K562 (cell line): ENCODE data around the gene LYPD3. TPM values are rescaled to one million over a fixed set of nuclear protein-coding genes. Genes with fewer than 3 reads are reported as not detected.
A peak's percentile ranks its signal among the peaks of the same experiment; 100 is the strongest.

ENCODE experiments used
- CBFA2T2 ChIP-seq: fragments of 450-650 bp; conservative IDR thresholded peaks from 2 replicates; pipeline ENCODE4 v1.6.1; 2017; ENCODE audit warnings: mild to moderate bottlenecking
- FOS ChIP-seq: IDR thresholded peaks from 3 replicates; pipeline ENCODE4 v1.6.1; 2011; ENCODE audit not compliant: insufficient read length; ENCODE audit errors: extremely low read depth
- HMG20A ChIP-seq: fragments of 450-650 bp; formaldehyde crosslinking; conservative IDR thresholded peaks from 2 replicates; pipeline ENCODE4 v1.4.0; 2020; ENCODE audit warnings: mild to moderate bottlenecking, mixed read lengths
- KLF10 ChIP-seq: fragments of 250-450 bp; sonication (Bioruptor Pico); IDR thresholded peaks from 2 replicates; pipeline ENCODE4 v1.6.1; 2021; ENCODE audit warnings: matching md5 sums
- NBN ChIP-seq: fragments of 450-650 bp; IDR thresholded peaks from 2 replicates; pipeline ENCODE4 v1.6.1; 2016; ENCODE audit warnings: low read depth, mild to moderate bottlenecking
- NR2F6 ChIP-seq: fragments of 450-650 bp; formaldehyde crosslinking; IDR thresholded peaks from 2 replicates; pipeline ENCODE4 v1.4.0; 2020; ENCODE audit warnings: mild to moderate bottlenecking
- RB1 ChIP-seq: fragments of 450-650 bp; IDR thresholded peaks from 2 replicates; pipeline ENCODE4 v1.6.1; 2017; ENCODE audit warnings: low read depth, mild to moderate bottlenecking
- XRCC5 ChIP-seq: fragments of 200-400 bp; formaldehyde crosslinking; IDR thresholded peaks from 2 replicates; pipeline ENCODE4 v1.6.1; 2017; ENCODE audit warnings: low read depth, mild to moderate bottlenecking, low read length
- ZNF561 ChIP-seq: fragments of 450-650 bp; formaldehyde crosslinking; conservative IDR thresholded peaks from 2 replicates; pipeline ENCODE4 v1.4.0; 2020; ENCODE audit warnings: mild to moderate bottlenecking, moderate library complexity
- polyA plus RNA-seq, 8 experiments: library from polyadenylated mRNA; depleted of rRNA in 4 of 8; stranded (reverse) in 5 of 8; unstranded in 3 of 8; fragments of >200 nt; fragmentation: Nextera tagmentation in 2 of 8; fragmentation: Illumina TruSeq in 1 of 8; extraction: Ambion mirVana in 2 of 8; extraction: Trizol in 1 of 8; gene quantifications; 2 replicates each; pipeline versions ENCODE4 v1.2.1 to v1.2.3, GENCODE V29; 2011 to 2014; ENCODE audit warnings: inconsistent platforms in 1 of 8, missing spikeins in 1 of 8
- total RNA-seq, 7 experiments: library from RNA; depleted of rRNA in 6 of 7; stranded (reverse); fragments of >200 nt in 6 of 7; fragmentation: Illumina TruSeq in 2 of 7; extraction: Trizol in 2 of 7; gene quantifications; 2 replicates each; pipeline versions ENCODE4 v1.2.1 to v1.2.3, GENCODE V29; 2011 to 2021; ENCODE audit warnings: low replicate concordance in 1 of 7
- TF ChIP-seq, protein P1 (sequence below): fragments of 450-650 bp; formaldehyde crosslinking; IDR thresholded peaks from 2 replicates; pipeline ENCODE4 v1.4.0; 2020; ENCODE audit warnings: mild to moderate bottlenecking
- TF ChIP-seq, protein P2 (sequence below): fragments of 450-650 bp; formaldehyde crosslinking; IDR thresholded peaks from 2 replicates; pipeline ENCODE4 v1.4.0; 2020; ENCODE audit warnings: mild to moderate bottlenecking, moderate library complexity
- TF ChIP-seq, protein P3 (sequence below): fragments of 250-450 bp; sonication (Bioruptor Pico); IDR thresholded peaks from 2 replicates; pipeline ENCODE4 v1.4.0; 2020; ENCODE audit warnings: mild to moderate bottlenecking
- TF ChIP-seq, protein P4 (sequence below), 2 experiments: fragments of 450-650 bp; IDR thresholded peaks; 2 replicates each; pipeline ENCODE4 v1.6.1; 2016
- TF ChIP-seq, protein P5 (sequence below): fragments of 150-350 bp; IDR thresholded peaks from 2 replicates; pipeline ENCODE4 v1.6.1; 2014; ENCODE audit warnings: low read depth, mild to moderate bottlenecking, low read length, borderline replicate concordance
- TF ChIP-seq, protein P6 (sequence below): fragments of 200-400 bp; formaldehyde crosslinking; IDR thresholded peaks from 2 replicates; pipeline ENCODE4 v1.6.1; 2017; ENCODE audit warnings: mild to moderate bottlenecking, low read depth, low read length, moderate library complexity

Gene LYPD3
- total and polyA plus RNA-seq, 9 of the 15 experiments (the other 6 are each of a cell fraction or from before 2014, with no cell fraction given): 0.04 to 0.33 (median 0.20) TPM; not detected in 1

DNA sequence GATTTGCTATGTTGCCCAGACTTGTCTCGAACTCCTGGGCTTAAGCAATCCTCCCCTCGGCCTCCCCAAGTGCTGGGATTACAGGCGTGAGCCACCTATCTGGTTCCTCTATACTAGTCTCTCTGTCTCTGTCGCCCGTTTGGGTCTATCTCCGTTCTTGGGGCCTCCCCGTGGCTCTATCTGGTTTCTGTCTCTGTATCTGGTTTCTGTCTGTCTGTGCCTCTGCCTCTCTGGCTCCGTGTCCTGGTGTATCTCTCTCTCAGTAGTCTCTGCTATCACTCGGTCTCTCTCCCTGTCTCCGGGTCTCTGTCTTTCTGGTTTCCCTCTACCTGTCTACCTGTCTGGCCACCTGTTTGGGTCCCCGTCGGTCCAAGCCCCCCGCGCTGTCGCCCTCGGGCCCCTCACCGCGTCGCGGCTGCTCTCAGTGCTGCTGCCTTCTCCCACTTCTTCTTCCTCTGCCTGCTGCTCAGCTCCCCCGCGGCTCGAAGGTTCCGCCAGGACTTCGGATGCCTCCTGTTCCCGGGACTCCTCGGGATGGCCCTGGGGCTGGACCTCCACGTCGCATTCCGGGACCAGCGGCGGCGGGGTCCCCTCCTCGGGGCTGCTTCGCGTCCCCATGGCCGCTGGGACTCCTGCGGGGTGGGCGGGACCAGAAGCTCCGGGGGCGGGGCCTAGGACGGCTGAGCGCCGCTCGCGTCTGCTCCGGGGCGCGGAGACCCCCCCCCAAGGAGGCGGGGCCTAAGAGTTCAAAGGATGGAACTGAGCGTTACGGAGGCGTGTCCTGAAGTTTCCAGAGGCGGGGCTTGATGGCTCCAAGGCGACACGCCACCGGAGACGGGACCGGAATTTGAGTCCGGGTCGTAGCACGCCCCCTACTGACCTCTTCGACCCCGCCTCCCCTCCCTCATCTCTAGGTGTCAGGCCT is 38.4 kb upstream of the LYPD3 start (continued):
- TF ChIP-seq, protein P1, sequence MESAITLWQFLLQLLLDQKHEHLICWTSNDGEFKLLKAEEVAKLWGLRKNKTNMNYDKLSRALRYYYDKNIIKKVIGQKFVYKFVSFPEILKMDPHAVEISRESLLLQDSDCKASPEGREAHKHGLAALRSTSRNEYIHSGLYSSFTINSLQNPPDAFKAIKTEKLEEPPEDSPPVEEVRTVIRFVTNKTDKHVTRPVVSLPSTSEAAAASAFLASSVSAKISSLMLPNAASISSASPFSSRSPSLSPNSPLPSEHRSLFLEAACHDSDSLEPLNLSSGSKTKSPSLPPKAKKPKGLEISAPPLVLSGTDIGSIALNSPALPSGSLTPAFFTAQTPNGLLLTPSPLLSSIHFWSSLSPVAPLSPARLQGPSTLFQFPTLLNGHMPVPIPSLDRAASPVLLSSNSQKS (CRISPR knock-in tag): no peak
- TF ChIP-seq FOS (no peak), ZNF561 (no peak), RB1 (no peak), CBFA2T2 (no peak), XRCC5 (no peak), KLF10 (no peak), HMG20A (CRISPR knock-in tag) (no peak), NR2F6 (CRISPR knock-in tag) (no peak), NBN (peak; percentile 62; the same call in 1 of the 2 replicates)
- TF ChIP-seq, protein P2, sequence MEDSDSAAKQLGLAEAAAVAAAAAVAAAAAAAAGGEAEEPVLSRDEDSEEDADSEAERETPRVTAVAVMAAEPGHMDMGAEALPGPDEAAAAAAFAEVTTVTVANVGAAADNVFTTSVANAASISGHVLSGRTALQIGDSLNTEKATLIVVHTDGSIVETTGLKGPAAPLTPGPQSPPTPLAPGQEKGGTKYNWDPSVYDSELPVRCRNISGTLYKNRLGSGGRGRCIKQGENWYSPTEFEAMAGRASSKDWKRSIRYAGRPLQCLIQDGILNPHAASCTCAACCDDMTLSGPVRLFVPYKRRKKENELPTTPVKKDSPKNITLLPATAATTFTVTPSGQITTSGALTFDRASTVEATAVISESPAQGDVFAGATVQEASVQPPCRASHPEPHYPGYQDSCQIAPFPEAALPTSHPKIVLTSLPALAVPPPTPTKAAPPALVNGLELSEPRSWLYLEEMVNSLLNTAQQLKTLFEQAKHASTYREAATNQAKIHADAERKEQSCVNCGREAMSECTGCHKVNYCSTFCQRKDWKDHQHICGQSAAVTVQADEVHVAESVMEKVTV (CRISPR knock-in tag): no peak
- TF ChIP-seq, protein P3, sequence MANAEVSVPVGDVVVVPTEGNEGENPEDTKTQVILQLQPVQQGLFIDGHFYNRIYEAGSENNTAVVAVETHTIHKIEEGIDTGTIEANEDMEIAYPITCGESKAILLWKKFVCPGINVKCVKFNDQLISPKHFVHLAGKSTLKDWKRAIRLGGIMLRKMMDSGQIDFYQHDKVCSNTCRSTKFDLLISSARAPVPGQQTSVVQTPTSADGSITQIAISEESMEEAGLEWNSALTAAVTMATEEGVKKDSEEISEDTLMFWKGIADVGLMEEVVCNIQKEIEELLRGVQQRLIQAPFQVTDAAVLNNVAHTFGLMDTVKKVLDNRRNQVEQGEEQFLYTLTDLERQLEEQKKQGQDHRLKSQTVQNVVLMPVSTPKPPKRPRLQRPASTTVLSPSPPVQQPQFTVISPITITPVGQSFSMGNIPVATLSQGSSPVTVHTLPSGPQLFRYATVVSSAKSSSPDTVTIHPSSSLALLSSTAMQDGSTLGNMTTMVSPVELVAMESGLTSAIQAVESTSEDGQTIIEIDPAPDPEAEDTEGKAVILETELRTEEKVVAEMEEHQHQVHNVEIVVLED (CRISPR knock-in tag): no peak
- TF ChIP-seq, protein P4, sequence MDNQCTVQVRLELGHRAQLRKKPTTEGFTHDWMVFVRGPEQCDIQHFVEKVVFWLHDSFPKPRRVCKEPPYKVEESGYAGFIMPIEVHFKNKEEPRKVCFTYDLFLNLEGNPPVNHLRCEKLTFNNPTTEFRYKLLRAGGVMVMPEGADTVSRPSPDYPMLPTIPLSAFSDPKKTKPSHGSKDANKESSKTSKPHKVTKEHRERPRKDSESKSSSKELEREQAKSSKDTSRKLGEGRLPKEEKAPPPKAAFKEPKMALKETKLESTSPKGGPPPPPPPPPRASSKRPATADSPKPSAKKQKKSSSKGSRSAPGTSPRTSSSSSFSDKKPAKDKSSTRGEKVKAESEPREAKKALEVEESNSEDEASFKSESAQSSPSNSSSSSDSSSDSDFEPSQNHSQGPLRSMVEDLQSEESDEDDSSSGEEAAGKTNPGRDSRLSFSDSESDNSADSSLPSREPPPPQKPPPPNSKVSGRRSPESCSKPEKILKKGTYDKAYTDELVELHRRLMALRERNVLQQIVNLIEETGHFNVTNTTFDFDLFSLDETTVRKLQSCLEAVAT (IDR thresholded peaks at IDR 0.05): peak in 1 of 2 experiments; percentile 53; a peak in 1 of 4 replicates
- TF ChIP-seq, protein P5, sequence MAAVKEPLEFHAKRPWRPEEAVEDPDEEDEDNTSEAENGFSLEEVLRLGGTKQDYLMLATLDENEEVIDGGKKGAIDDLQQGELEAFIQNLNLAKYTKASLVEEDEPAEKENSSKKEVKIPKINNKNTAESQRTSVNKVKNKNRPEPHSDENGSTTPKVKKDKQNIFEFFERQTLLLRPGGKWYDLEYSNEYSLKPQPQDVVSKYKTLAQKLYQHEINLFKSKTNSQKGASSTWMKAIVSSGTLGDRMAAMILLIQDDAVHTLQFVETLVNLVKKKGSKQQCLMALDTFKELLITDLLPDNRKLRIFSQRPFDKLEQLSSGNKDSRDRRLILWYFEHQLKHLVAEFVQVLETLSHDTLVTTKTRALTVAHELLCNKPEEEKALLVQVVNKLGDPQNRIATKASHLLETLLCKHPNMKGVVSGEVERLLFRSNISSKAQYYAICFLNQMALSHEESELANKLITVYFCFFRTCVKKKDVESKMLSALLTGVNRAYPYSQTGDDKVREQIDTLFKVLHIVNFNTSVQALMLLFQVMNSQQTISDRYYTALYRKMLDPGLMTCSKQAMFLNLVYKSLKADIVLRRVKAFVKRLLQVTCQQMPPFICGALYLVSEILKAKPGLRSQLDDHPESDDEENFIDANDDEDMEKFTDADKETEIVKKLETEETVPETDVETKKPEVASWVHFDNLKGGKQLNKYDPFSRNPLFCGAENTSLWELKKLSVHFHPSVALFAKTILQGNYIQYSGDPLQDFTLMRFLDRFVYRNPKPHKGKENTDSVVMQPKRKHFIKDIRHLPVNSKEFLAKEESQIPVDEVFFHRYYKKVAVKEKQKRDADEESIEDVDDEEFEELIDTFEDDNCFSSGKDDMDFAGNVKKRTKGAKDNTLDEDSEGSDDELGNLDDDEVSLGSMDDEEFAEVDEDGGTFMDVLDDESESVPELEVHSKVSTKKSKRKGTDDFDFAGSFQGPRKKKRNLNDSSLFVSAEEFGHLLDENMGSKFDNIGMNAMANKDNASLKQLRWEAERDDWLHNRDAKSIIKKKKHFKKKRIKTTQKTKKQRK: no peak
- TF ChIP-seq, protein P6, sequence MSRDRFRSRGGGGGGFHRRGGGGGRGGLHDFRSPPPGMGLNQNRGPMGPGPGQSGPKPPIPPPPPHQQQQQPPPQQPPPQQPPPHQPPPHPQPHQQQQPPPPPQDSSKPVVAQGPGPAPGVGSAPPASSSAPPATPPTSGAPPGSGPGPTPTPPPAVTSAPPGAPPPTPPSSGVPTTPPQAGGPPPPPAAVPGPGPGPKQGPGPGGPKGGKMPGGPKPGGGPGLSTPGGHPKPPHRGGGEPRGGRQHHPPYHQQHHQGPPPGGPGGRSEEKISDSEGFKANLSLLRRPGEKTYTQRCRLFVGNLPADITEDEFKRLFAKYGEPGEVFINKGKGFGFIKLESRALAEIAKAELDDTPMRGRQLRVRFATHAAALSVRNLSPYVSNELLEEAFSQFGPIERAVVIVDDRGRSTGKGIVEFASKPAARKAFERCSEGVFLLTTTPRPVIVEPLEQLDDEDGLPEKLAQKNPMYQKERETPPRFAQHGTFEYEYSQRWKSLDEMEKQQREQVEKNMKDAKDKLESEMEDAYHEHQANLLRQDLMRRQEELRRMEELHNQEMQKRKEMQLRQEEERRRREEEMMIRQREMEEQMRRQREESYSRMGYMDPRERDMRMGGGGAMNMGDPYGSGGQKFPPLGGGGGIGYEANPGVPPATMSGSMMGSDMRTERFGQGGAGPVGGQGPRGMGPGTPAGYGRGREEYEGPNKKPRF: no peak
